Gastrocnemius medialis (tissue), 4 donors: ENCODE measurements around the gene AGRN. TPM values are rescaled to one million over a fixed set of nuclear protein-coding genes. Genes with fewer than 3 reads are reported as not detected.

Experiments
- ATAC-seq, 2 donors: fragments of 150-250 bp; one replicate each; pipeline ENCODE4 v1.9.1; 2016
- DNase-seq, 2 donors: peaks; one replicate each; pipeline ENCODE4 v3.0.0-alpha.2; 2019
- H3K27ac ChIP-seq, 4 donors: fragments of 200-600 bp; sonication (generic); 1 replicate in 1 of 4; 2 replicates in 3 of 4; pipeline ENCODE4 v1.5.1; 2016 to 2018; ENCODE audit warnings: mild to moderate bottlenecking in 2 of 4, moderate library complexity in 1 of 4
- H3K27me3 ChIP-seq, 3 donors: fragments of 200-600 bp; sonication (generic) in 2 of 3; 1 replicate in 1 of 3; 2 replicates in 2 of 3; pipeline versions ENCODE4 v1.5.1 to v1.6.0; 2016 to 2019; ENCODE audit warnings: mild to moderate bottlenecking in 1 of 3, moderate library complexity in 1 of 3
- H3K36me3 ChIP-seq, 2 donors: fragments of 200-600 bp; sonication (generic) in 1 of 2; one replicate each; pipeline ENCODE4 v1.5.1; 2017 to 2018
- H3K4me1 ChIP-seq, 2 donors: fragments of 200-600 bp; sonication (generic) in 1 of 2; one replicate each; pipeline ENCODE4 v1.5.1; 2016 to 2017; ENCODE audit warnings: mild to moderate bottlenecking in 2 of 2
- H3K4me3 ChIP-seq, 4 donors: fragments of 200-600 bp; sonication (generic) in 3 of 4; 1 replicate in 1 of 4; 2 replicates in 3 of 4; pipeline ENCODE4 v1.5.1; 2016 to 2019; ENCODE audit warnings: mild to moderate bottlenecking in 2 of 4
- H3K9me3 ChIP-seq, 3 donors: fragments of 200-600 bp; sonication (generic) in 2 of 3; 1 replicate in 1 of 3; 2 replicates in 2 of 3; pipeline ENCODE4 v1.5.1; 2016 to 2019
- CTCF ChIP-seq, 5 experiments: fragments of 450-650 bp in 3 of 5; fragments of 200-600 bp in 2 of 5; sonication (generic) in 2 of 5; IDR thresholded peaks in 4 of 5; conservative IDR thresholded peaks in 1 of 5; 1 replicate in 4 of 5; 2 replicates in 1 of 5; pipeline ENCODE4 v1.5.1; 2016 to 2019; ENCODE audit warnings: antibody characterized with exemption in 5 of 5, mild to moderate bottlenecking in 3 of 5, moderate library complexity in 3 of 5
- POLR2A ChIP-seq, 2 donors: fragments of 450-650 bp; IDR thresholded peaks; one replicate each; pipeline ENCODE4 v1.6.1; 2017; ENCODE audit warnings: antibody characterized with exemption in 2 of 2, mild to moderate bottlenecking in 2 of 2, moderate library complexity in 2 of 2
- in situ Hi-C, 4 donors: fragments of 200-750 bp; cut with MboI; loops; one replicate each; pipeline versions ENCODE4 v1.15.0 to v1.8.0; 2017; ENCODE audit warnings: low sequenced_read_pairs in 4 of 4
- intact Hi-C: fragments of 100-400 bp; cut with DNase I; formaldehyde crosslinking; loops from one replicate; pipeline ENCODE4 v1.15.1; 2023; ENCODE audit warnings: low total_unique reads
- total RNA-seq, 4 donors: library from RNA; depleted of rRNA; stranded (reverse); fragments of >200 nt; gene quantifications; one replicate each; pipeline versions ENCODE4 v1.1.0 to v1.2.3, GENCODE V29; 2016

The AGRN gene
- total RNA-seq, 4 donors from 2014 or later: 2.0 to 3.8 (median 3.1) TPM

GRCh38 chr1:1043411-1043810 lies 23.5 kb downstream of the AGRN start:
- TF ChIP-seq POLR2A (IDR thresholded peaks at IDR 0.05) (no peak), CTCF (IDR thresholded peaks at IDR 0.05 in 4 of 5, conservative IDR thresholded peaks at IDR 0.05 in 1 of 5) (no peak)
- DNase-seq: no peak
- H3K9me3 ChIP-seq: no peaks in the 10 kb centered on the region
- no peak overlapping the region for H3K4me3 ChIP-seq
- H3K27ac ChIP-seq: no peak overlapping the region
- H3K27me3 ChIP-seq: peaks cover 20 to 22% (median 21%) of the 10 kb centered on the region in 3 donors
- H3K36me3 ChIP-seq: no peaks in the 10 kb centered on the region
- ATAC-seq: no peak
- intact Hi-C loops (no loop called here), in situ Hi-C loops (no loop called here)
- peaks cover 7 to 10% of the 10 kb centered on the region in 2 donors for H3K4me1 ChIP-seq

- intact Hi-C loops: no loop called here
- in situ Hi-C loops: no loop called here
- no peaks in the 10 kb centered on the region for H3K36me3 ChIP-seq
- H3K9me3 ChIP-seq: no peaks in the 10 kb centered on the region
- H3K4me1 ChIP-seq: peaks cover 7 to 10% of the 10 kb centered on the region in 2 donors
- H3K4me3 ChIP-seq: no peak overlapping the region
- peaks cover 15 to 17% (median 16%) of the 10 kb centered on the region in 3 donors for H3K27me3 ChIP-seq
- TF ChIP-seq CTCF (IDR thresholded peaks at IDR 0.05 in 4 of 5, conservative IDR thresholded peaks at IDR 0.05 in 1 of 5) (no peak), POLR2A (IDR thresholded peaks at IDR 0.05) (no peak)
- no peak for DNase-seq
- ATAC-seq: no peak
- no peak overlapping the region for H3K27ac ChIP-seq
Measured at GRCh38 chr1:1043921-1044320, 24.0 kb downstream of the AGRN start.

GRCh38 chr1:1044455-1045078 lies 24.6 kb downstream of the AGRN start:
- in situ Hi-C loops: no loop called here
- no peak for ATAC-seq

GRCh38 chr1:1045129-1045528 lies 25.2 kb downstream of the AGRN start:
- no peaks in the 10 kb centered on the region for H3K9me3 ChIP-seq
- DNase-seq (no peak), ATAC-seq (no peak)
- H3K27ac ChIP-seq: no peak overlapping the region
- no peaks in the 10 kb centered on the region for H3K36me3 ChIP-seq
- intact Hi-C loops (no loop called here), in situ Hi-C loops (no loop called here)
- H3K4me3 ChIP-seq: no peak overlapping the region
- no peak for TF ChIP-seq POLR2A (IDR thresholded peaks at IDR 0.05)
- no peak for TF ChIP-seq CTCF (IDR thresholded peaks at IDR 0.05 in 4 of 5, conservative IDR thresholded peaks at IDR 0.05 in 1 of 5)
- H3K4me1 ChIP-seq: peaks cover 0 to 5% of the 10 kb centered on the region in 2 donors
- H3K27me3 ChIP-seq: peaks cover 4 to 5% (median 4%) of the 10 kb centered on the region in 3 donors

More at GRCh38 chr1:1044455-1045078, 24.6 kb downstream of the AGRN start:
- H3K36me3 ChIP-seq: no peaks in the 10 kb centered on the region
- no peak for DNase-seq
- no peak overlapping the region for H3K27ac ChIP-seq
- H3K27me3 ChIP-seq: peaks cover 8 to 10% (median 9%) of the 10 kb centered on the region in 3 donors
- H3K9me3 ChIP-seq: no peaks in the 10 kb centered on the region
- H3K4me3 ChIP-seq: no peak overlapping the region
- TF ChIP-seq CTCF (IDR thresholded peaks at IDR 0.05 in 4 of 5, conservative IDR thresholded peaks at IDR 0.05 in 1 of 5) (no peak), POLR2A (IDR thresholded peaks at IDR 0.05) (no peak)
- intact Hi-C loops: no loop called here
- peaks cover 5 to 10% of the 10 kb centered on the region in 2 donors for H3K4me1 ChIP-seq

- in situ Hi-C loops: no loop called here
Measured at GRCh38 chr1:1046243-1046642, 26.3 kb downstream of the AGRN start.

More at GRCh38 chr1:1046243-1046642, 26.3 kb downstream of the AGRN start:
- Histone ChIP-seq H3K36me3 (no peaks in the 10 kb centered on the region), H3K9me3 (no peaks in the 10 kb centered on the region), H3K4me1 (no peaks in the 10 kb centered on the region), H3K27me3 (no peaks in the 10 kb centered on the region), H3K4me3 (no peak overlapping the region), H3K27ac (no peak overlapping the region)
- intact Hi-C loops: no loop called here
- DNase-seq: no peak
- no peak for ATAC-seq
- TF ChIP-seq CTCF (IDR thresholded peaks at IDR 0.05 in 4 of 5, conservative IDR thresholded peaks at IDR 0.05 in 1 of 5) (no peak), POLR2A (IDR thresholded peaks at IDR 0.05) (no peak)
